Activated CD4-positive, CD25-positive, alpha-beta regulatory T cell treated with anti-CD3 and anti-CD28 coated beads, Interleukin-2, amount 50 U/mL, for 24 hours (primary cell): ENCODE measurements around the gene DLEC1.

Source experiments
- ATAC-seq, 2 donors: fragments of 150-1000 bp; cut with Tn5 transposase; one replicate each; pipeline ENCODE4 v1.10.0; 2021; ENCODE audit warnings: mild to moderate bottlenecking in 1 of 2, moderate library complexity in 1 of 2

Gene DLEC1

GRCh38 chr3:38111696-38112377 lies 72.8 kb downstream of the DLEC1 start:
- ATAC-seq: no peak

GRCh38 chr3:38112378-38112761 lies 73.4 kb downstream of the DLEC1 start:
- no peak for ATAC-seq

GRCh38 chr3:38114052-38114874 lies 75.3 kb downstream of the DLEC1 start:
- ATAC-seq: no peak

DNA sequence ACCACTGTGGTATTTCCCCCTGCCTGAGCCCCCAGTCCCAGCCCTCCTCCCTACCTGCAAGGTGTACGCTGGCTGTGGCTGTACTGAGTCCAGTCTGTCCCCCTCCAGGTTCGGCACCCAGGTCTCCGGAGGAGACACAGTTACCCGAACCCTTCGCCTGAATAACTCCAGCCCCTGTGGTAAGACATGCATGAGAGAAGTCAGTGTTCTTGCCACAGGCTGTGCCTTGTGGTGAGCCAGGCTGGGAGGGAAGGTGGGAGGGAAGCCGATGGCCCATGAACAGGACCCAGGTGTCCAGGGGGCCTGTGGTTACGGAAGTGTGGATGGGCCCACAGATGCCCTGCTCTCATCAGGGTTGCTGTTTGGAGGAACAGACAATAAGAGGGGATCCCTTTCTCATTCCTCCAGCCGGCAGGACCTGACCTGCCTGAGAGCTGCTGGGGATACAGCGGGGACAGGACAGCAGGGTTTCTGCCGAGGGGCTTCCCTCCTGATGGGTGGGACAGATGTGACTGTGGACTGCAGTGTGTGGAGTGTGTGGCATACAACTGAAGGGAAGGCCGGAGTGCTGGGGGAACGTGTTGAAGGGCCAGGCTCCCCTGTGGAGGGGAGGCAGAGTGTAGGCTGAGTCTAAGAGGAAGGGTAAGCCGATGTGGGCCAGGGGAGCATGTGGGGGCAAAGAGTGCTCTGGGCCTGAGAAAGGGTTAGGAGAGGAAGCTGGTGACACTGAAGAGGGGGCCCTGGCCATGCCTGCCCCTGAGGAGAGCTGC lies 76.1 kb downstream of the DLEC1 start:
- no peak for ATAC-seq

DNA sequence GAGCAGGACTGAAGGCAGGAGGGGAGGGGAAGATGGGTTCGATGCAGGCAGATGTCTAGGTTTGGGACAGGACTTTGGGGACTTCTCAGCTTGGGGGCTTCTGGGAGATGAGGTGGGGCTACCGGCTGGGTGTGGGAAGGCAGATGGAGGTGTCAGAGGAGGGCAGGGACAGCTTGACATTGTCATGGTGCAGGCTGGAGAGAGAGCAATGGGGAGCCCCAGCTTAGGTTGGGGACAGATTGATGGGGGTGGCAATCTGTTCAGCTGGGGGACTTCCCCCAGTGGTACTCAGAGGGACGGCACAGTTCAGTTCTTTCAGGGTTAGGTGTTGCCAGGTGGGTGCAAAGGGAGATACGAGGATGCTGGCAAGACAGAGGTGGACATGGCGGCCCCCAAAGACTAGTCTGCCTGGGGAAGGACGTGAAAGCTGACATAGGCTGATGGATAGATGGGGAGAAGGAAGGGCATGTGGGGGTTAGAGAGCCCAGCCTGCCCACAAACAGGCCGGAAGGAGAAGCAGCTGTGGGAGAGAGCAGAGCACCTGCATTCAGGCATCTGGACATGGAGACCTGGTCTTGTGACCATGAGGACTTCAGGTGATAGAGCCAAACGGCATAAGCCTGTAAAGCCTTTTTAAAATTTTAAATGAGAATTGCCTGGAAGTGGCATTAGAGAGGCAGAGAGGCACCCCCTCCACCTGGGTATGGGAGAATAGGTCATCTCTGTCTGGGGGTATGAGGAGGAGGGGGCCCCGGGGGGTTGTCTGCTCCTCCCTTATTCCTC lies 76.8 kb downstream of the DLEC1 start:
- no peak for ATAC-seq

- ATAC-seq: no peak
Observed at GRCh38 chr3:38116471-38117162, 77.6 kb downstream of the DLEC1 start.

GRCh38 chr3:38117163-38117716 lies 78.2 kb downstream of the DLEC1 start:
- ATAC-seq: no peak

DNA sequence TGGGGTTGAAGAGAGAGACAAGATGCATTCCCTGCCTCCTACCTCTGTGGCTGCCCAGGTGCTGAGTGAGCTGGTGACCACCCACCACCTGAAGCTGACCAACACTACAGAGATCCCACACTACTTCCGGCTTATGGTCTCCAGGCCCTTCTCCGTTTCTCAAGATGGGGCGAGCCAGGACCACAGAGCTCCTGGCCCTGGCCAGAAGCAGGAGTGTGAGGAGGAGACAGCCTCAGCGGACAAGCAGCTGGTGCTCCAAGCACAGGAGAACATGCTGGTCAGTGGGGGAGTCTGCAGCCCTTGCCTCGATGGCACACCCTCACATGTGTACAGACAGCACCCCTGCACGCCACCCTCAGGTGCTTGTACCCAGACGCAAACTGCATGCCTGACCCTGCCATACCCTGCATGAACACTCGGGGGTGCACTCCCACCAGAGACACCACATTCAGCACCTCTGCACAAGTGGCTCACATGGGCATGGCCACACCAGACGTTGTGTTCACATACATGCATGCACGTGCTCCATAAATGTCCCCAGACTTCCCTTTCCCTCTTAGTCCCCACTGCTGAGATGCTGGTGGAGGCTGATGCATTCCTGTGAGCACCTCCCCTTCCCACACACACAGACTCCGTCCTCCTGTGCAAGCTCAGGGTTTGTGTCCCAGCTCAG lies 78.9 kb downstream of the DLEC1 start:
- ATAC-seq: peak; percentile 83 to 85

DNA sequence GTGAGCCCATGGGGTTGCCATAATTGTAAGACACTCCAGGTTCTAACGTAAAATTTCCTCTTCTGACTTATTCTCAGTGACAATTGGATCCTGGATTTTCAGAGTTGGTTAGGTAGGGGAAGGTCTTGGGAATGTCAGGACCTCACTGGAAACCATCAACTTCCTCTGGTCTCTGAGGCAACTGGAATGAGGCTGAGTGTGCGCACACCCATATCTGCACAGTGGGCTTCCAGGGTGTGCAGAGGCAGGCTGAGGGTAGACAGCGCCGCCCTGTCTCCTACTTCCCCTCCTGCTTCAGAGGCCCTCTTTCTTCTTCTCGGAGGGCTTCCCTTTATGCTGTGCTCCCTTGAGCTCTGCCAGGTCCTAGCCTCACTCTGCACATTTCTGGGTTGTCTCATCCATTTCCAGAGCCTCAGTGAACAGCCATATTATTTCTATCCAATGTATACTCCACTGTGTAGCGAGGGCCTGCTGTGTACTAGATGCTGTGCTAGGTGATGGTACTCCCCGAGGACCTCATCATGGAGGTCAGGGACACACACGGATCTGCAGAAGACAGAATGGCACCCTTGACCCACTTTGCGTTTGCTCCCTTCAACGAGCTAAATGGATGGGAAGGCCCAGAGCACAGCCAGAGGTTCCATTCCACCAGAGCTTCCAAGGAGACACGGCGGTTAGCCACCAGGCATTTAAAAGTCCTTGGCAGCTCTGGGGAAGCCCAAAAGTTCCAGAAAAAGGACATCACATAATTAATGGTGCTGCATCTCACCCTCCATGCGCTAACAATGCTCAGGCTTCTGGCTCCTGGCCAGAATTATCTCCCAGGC lies 79.6 kb downstream of the DLEC1 start:
- ATAC-seq: no peak

DNA sequence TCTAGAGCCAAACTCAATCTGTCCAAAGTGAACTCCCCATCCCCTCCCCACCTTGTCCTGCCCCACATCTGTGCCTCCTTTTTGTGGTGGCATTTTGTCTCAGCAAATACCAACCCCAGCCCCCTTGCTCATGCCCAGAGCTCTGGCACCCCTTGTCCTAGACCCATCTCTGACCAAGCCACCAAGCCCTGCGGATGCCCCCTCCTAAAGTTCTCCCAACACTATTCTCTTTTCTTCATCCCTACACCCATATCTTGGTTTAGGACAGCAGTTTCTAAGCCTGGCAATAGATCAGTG lies 80.2 kb downstream of the DLEC1 start:
- ATAC-seq: no peak

DNA sequence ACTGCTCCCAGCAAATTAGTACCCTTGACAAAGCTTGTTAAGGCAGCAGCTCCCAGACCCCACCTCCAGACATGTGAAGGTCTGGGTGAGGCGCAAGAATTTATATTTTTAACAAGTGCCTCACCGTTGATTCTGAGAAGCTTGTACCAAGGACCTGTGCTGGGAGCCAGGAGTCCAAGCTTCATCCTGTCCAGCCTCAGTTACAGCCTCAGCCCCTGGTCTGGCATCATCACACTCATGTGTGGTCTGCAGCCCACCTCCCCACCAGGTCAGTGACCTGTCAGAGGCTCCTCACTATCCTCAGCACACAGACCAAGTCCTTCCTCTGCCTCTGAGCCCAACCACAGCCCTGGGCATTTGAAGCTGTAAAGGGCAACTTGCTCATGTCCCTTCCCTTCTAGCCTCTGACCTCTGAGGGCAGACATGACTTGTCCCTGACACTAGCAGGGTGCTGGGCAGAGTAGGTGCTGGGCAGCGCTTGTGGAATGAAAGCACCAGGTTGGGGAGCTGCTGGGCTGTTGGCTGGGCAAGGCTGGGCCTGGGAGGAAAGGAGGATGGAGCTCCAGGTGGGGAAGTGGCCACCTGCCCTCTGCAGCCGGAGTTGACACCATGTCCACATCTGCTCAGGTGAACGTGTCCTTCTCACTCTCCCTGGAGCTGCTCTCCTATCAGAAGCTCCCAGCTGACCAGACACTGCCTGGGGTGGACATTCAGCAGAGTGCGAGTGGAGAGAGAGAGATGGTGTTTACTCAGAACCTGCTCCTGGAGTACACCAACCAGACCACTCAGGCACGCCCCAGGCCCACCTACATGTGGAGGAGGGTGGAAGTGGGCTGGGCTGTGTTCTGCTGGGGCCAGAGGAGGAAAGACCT lies 81.0 kb downstream of the DLEC1 start:
- ATAC-seq: no peak

DNA sequence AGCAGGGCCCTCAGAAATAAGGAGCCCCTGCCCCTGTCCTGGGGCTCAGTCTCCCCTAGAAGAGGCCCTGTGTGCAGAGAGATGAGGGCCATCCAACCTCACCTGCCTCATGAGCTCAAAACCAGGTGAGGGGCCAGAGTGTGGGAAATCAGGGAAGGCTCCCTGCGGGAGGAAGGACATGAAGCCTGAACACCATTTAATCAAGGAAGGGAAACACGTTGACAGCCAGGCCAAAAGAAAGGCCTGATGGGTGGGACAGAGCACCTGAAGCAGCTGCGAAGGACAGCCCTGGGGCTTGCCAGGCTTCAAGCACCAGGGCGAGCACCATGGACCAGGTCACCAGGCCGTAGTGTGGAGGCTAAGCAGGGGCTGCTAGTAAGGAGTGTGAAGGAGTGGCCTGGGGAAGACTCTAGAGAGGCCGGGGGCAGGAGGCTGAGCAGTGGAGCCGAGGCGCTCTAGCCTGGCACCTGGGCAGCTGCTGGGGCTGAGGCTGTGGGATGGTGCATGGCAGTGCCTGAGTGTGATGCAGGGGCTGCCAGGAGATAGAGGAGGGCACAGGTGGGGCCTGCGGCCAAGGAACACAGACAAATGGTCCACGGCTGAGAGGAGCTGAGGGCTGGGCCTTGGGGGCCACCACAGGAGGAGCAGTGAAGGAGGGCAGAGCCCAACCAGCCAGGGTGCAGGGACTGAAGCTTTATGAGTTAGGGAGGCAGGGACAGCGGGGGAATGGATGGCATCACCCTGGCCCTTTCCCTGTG lies 81.9 kb downstream of the DLEC1 start:
- no peak for ATAC-seq

DNA sequence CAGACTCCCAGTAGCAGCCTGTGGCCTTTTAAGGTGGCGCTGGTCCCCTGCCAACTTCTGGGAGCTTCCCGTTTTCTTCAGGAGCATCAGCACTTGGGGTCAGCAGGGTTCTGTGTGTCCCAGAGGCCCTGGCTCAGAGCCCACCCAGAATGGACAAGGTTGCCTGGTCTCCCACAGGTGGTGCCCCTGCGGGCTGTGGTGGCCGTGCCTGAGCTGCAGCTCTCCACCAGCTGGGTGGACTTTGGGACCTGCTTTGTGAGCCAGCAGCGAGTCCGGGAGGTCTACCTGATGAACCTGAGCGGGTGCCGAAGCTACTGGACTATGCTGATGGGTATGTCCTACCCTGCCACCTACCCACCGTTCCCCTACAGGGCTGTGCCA lies 82.4 kb downstream of the DLEC1 start:
- ATAC-seq: no peak

DNA sequence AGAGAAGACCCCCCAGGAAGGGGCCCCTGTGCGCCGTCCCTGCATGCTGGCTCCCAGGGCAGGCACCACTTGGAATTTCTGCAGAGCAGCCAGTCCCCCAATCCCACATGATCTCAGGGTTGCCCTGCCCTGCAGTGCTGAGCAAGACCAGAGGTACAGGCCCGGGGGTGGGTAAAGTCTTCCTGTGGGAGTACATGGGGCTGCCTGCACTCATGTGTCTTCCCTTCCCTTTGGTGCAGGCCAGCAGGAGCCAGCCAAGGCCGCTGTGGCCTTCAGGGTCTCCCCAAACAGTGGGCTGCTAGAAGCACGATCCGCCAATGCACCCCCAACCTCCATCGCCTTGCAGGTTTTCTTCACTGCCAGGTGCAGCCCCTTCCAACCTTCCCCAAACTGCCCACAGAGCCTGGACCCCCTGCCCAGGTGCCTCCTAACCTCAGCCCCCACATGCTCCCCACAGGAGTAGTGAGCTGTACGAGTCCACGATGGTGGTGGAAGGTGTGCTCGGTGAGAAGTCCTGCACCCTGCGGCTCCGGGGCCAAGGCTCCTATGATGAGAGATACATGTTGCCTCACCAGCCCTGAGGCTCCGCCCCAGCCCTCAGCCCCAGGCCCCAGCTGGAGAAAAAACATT lies 82.9 kb downstream of the DLEC1 start:
- ATAC-seq: no peak

DNA sequence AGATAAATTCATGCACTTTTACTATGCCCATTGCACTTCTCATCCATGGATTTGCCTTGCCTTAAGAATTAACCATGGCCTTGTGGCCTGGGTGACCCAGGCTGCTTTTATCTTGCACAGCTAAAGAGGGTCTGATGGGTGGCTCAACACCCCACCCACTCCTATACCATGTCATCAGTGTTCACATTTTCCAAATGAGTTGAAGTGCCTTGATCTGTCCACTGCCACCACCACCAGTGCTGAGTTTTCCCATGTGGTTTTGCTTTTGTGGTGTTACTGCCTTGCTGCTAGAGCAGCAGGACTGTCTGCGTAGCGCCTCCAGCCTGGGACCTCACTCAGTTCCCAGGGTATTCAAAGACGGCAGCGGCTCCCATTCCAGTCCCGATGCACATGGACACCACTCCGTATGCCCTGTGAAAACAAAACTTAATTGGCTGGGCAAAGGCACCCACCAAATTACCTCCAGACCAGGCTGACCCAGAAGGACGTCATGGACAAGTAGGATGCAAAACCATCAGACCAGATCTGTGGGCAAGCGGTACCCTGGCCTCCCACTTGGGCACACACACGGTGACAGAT lies 83.8 kb downstream of the DLEC1 start:
- ATAC-seq: no peak

- ATAC-seq: no peak
Observed at GRCh38 chr3:38124324-38125122, 85.5 kb downstream of the DLEC1 start.
